Endothelial cell of umbilical vein (primary cell): Measurements from ENCODE around the gene DNMT3B. TPM values are rescaled to one million over a fixed set of nuclear protein-coding genes. Genes with fewer than 3 reads are reported as not detected.

Experiments used
- Bru-seq: library from RNA; stranded (reverse); fragments of 400-500 nt; gene quantifications from one replicate; lab custom pipeline; 2021; lab: Mats Ljungman, UMichigan
- BruChase-seq, 2 experiments: library from RNA; stranded (reverse); fragments of 400-500 nt; gene quantifications; one replicate each; lab custom pipeline; 2021; lab: Mats Ljungman, UMichigan
- BruUV-seq: library from RNA; stranded (reverse); fragments of 400-500 nt; replicated peaks from 2 replicates; lab custom pipeline; 2021; lab: Mats Ljungman, UMichigan
- CTCF ChIA-PET: fragments of 300-600, 350-600 bp; sonication (Branson Sonifier 250); formaldehyde crosslinking; loops from one replicate; lab custom pipeline; 2021; ENCODE audit warnings: antibody characterized with exemption, inconsistent platforms; lab: Charles Lee
- POLR2A ChIA-PET: fragments of 300-600, 350-600 bp; sonication (Branson Sonifier 250); formaldehyde crosslinking; loops from one replicate; lab custom pipeline; 2021; ENCODE audit warnings: antibody characterized with exemption, inconsistent platforms; lab: Charles Lee
- DNase-seq: peaks from one replicate; pipeline ENCODE4 v3.0.0-alpha.2; 2011; ENCODE audit warnings: low read depth, low spot score
- FAIRE-seq: peaks from 2 replicates; lab custom pipeline; 2011; peaks lifted over from hg19 to GRCh38; lab: Jason Lieb, UNC
- H2AFZ ChIP-seq: 2 replicates; pipeline ENCODE4 v1.6.0; 2012; ENCODE audit warnings: low read depth, low read length, control low read depth, inconsistent platforms
- H3K27ac ChIP-seq: 2 replicates; pipeline ENCODE4 v1.5.1; 2011; ENCODE audit warnings: low read depth, mild to moderate bottlenecking, control low read depth, low read length, moderate library complexity; ENCODE audit not compliant: insufficient read depth
- H3K27me3 ChIP-seq, 2 experiments: 2 replicates each; pipeline versions ENCODE4 v1.6.0 to v1.6.1; 2011; ENCODE audit warnings: low read length in 2 of 2, mixed read lengths in 1 of 2; ENCODE audit not compliant: control insufficient read depth in 2 of 2, insufficient read depth in 2 of 2
- H3K36me3 ChIP-seq, 2 experiments: 2 replicates in 1 of 2; 3 replicates in 1 of 2; pipeline ENCODE4 v1.5.1; 2011; ENCODE audit warnings: low read length in 2 of 2, mild to moderate bottlenecking in 1 of 2, moderate library complexity in 1 of 2; ENCODE audit not compliant: control insufficient read depth in 2 of 2, insufficient read depth in 2 of 2; ENCODE audit errors: extremely low read depth in 1 of 2
- H3K4me1 ChIP-seq: 3 replicates; pipeline ENCODE4 v1.5.1; 2011; ENCODE audit warnings: mild to moderate bottlenecking, low read length; ENCODE audit not compliant: control insufficient read depth, insufficient read depth; ENCODE audit errors: extremely low read depth
- H3K4me2 ChIP-seq: 2 replicates; pipeline ENCODE4 v1.6.1; 2011; ENCODE audit warnings: low read length, control low read depth, mixed read lengths; ENCODE audit not compliant: insufficient read depth
- H3K4me3 ChIP-seq, 3 experiments: fragments of 200-600 bp in 1 of 3; sonication (generic), shearing (Covaris generic) in 1 of 3; replicated peaks in 1 of 3; 2 replicates each; pipeline ENCODE4 v1.5.1; 2011 to 2016; ENCODE audit warnings: control low read depth in 3 of 3, low read length in 3 of 3, mild to moderate bottlenecking in 2 of 3, inconsistent platforms in 1 of 3, low read depth in 1 of 3, moderate library complexity in 1 of 3; ENCODE audit not compliant: insufficient read depth in 1 of 3
- H3K79me2 ChIP-seq: 2 replicates; pipeline ENCODE4 v1.6.0; 2012; ENCODE audit warnings: low read length, inconsistent platforms; ENCODE audit not compliant: control insufficient read depth, insufficient read depth
- H3K9ac ChIP-seq: replicated peaks from 2 replicates; pipeline ENCODE3; 2011; ENCODE audit warnings: low read length, control low read depth; ENCODE audit not compliant: insufficient read depth; ENCODE audit errors: extremely low read depth
- H3K9me1 ChIP-seq: replicated peaks from 3 replicates; pipeline ENCODE4 v1.6.0; 2011; ENCODE audit warnings: mild to moderate bottlenecking, low read length; ENCODE audit not compliant: control insufficient read depth, insufficient read depth; ENCODE audit errors: extremely low read depth
- H3K9me3 ChIP-seq: replicated peaks from 2 replicates; pipeline ENCODE4 v1.5.1; 2012; ENCODE audit warnings: low read length, inconsistent platforms; ENCODE audit not compliant: control insufficient read depth, insufficient read depth
- H4K20me1 ChIP-seq: replicated peaks from 2 replicates; pipeline ENCODE3; 2011; ENCODE audit warnings: mild to moderate bottlenecking, low read length; ENCODE audit not compliant: control insufficient read depth, insufficient read depth; ENCODE audit errors: extremely low read depth
- MYC ChIP-seq: IDR thresholded peaks from one replicate; pipeline ENCODE4 v1.6.1; 2011; ENCODE audit warnings: mild to moderate bottlenecking, low read depth, low read length
- POLR2A ChIP-seq: IDR thresholded peaks from 2 replicates; pipeline ENCODE4 v1.6.1; 2012; ENCODE audit warnings: low read depth, mild to moderate bottlenecking, control low read depth, low read length
- POLR2AphosphoS5 ChIP-seq: IDR thresholded peaks from 2 replicates; pipeline ENCODE4 v1.6.1; 2012; ENCODE audit warnings: low read depth, mild to moderate bottlenecking, control low read depth, low read length, moderate library complexity; ENCODE audit not compliant: insufficient read depth
- dilution Hi-C: fragments of 300-500 bp; cut with MboI; formaldehyde crosslinking; loops from one replicate; pipeline ENCODE4 v1.15.0; 2019; ENCODE audit warnings: low sequenced_read_pairs; ENCODE audit not compliant: extremely low pct_ligation_motif_present
- intact Hi-C: fragments of 100-400 bp; cut with micrococcal nuclease; formaldehyde crosslinking; loops from one replicate; pipeline ENCODE4 v1.10.0; 2022
- long read RNA-seq: library from polyadenylated mRNA; stranded (forward); transcript quantifications from one replicate; pipeline ENCODE4 v2.0.0, GENCODE V29; 2021
- polyA minus RNA-seq, 3 experiments: library from RNA; depleted of rRNA, polyadenylated mRNA; stranded (reverse); fragments of >200 nt; gene quantifications; 1 replicate in 1 of 3; 2 replicates in 2 of 3; pipeline ENCODE4 v1.2.3, GENCODE V29; 2011
- polyA plus RNA-seq, 4 experiments: library from polyadenylated mRNA; depleted of rRNA in 3 of 4; stranded (reverse) in 3 of 4; unstranded in 1 of 4; fragments of >200 nt; gene quantifications; 2 replicates each; pipeline versions ENCODE4 v1.2.1 to v1.2.3, GENCODE V29; 2011 to 2012; ENCODE audit warnings: missing spikeins in 1 of 4
- total RNA-seq: library from RNA; stranded (reverse); gene quantifications from 2 replicates; pipeline ENCODE4 v1.2.3, GENCODE V29; 2021
- TF ChIP-seq, protein P1 (sequence below), 2 donors: IDR thresholded peaks; 1 replicate in 1 of 2; 2 replicates in 1 of 2; pipeline ENCODE4 v1.5.1; 2011; ENCODE audit warnings: low read length in 2 of 2, mild to moderate bottlenecking in 2 of 2, moderate library complexity in 2 of 2, control low read depth in 1 of 2, inconsistent platforms in 1 of 2, low read depth in 1 of 2; ENCODE audit not compliant: insufficient read depth in 1 of 2; ENCODE audit errors: extremely low read depth in 1 of 2

Gene DNMT3B
- total RNA-seq (6.8 TPM in 2 replicates), polyA plus RNA-seq (3.2 and 3.6 TPM in 2 replicates), polyA minus RNA-seq (3.4 TPM in 2 replicates), Bru-seq, nascent RNA (percentile 53 among the genes with signal in this experiment), BruChase-seq, experiment 1, labeled RNA remaining after a 6-hour chase (percentile 52 among the genes with signal in this experiment), BruChase-seq, experiment 2, labeled RNA remaining after a 2-hour chase (percentile 54 among the genes with signal in this experiment)
- polyA plus RNA-seq (2011; cell fraction: cytosol; rRNA removed): 3.0 and 3.2 TPM in 2 replicates
- 11.3 and 11.9 TPM in 2 replicates for polyA plus RNA-seq (2011; cell fraction: nucleus; rRNA removed)
- polyA plus RNA-seq (2012): 4.4 and 4.7 TPM in 2 replicates
- 3.8 TPM for polyA minus RNA-seq (2011; cell fraction: cytosol; rRNA and poly(A)+ RNA removed)
- polyA minus RNA-seq (2011; cell fraction: nucleus; rRNA and poly(A)+ RNA removed): 2.9 and 3.7 TPM in 2 replicates
- long read RNA-seq, full-length matches to known transcripts: 5 of 12 reads
- long read RNA-seq, partial matches to known transcripts: 2 of 12 reads
- long read RNA-seq, other reads (novel, unspliced or antisense): 5 of 12 reads

DNA sequence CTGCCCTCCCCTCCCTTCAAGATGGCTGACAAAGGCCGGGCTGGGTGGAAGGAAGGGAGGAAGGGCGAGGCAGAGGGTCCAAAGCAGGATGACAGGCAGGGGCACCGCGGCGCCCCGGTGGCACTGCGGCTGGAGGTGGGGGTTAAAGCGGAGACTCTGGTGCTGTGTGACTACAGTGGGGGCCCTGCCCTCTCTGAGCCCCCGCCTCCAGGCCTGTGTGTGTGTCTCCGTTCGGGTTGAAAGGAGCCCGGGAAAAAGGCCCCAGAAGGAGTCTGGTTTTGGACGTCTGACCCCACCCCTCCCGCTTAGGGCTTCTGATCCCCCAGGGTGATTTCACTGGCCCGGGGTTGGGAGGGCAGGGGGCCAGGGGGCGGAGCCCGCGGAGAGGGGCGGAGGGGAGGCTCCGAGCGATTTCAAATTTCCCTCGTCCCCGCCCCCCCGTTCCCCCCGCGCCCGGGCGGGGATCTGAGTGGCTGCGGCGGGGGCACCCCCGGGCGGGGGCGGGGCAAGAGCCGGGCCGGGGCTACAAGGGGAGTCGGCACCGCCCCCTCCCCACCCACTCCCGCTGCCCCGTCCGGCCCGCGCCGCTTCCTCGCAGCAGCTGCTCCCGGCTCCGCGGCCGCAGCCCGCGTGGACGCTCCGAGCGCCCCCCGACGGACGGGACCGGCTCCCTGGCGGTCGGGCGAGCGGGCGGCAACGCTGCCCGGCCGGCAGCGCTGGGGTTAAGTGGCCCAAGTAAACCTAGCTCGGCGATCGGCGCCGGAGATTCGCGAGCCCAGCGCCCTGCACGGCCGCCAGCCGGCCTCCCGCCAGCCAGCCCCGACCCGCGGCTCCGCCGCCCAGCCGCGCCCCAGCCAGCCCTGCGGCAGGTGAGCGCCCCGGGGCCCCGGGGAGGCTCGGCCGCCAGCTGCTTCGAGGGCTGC is at the start of gene DNMT3B:
TSS of gene DNMT3B (plus strand) at position 555 of the 923 bp plus-strand sequence. CDS start 17,939 bp downstream, outside the sequence.
- H3K9ac ChIP-seq: peak within 1 kb of the TSS; percentile 66
- intact Hi-C loops: loop anchor here (1.0 kb wide), 2 partner anchors 9 to 19 kb away; partner anchors contain the start of gene COMMD7
- H3K9me1 ChIP-seq: no peaks in the 10 kb centered on the region
- dilution Hi-C loops: no loop called here
- POLR2A ChIA-PET: no interaction called here
- H3K27me3 ChIP-seq: no peaks in the 10 kb centered on the region
- H3K27ac ChIP-seq: no peak within 1 kb of the TSS
- no peaks in the 10 kb centered on the region for H3K9me3 ChIP-seq
- no peaks in the 10 kb centered on the region for H4K20me1 ChIP-seq
- H2AFZ ChIP-seq: peak within 1 kb of the TSS; percentile 96
- no peak for TF ChIP-seq MYC
- no peak for TF ChIP-seq POLR2A
- TF ChIP-seq, protein P1, sequence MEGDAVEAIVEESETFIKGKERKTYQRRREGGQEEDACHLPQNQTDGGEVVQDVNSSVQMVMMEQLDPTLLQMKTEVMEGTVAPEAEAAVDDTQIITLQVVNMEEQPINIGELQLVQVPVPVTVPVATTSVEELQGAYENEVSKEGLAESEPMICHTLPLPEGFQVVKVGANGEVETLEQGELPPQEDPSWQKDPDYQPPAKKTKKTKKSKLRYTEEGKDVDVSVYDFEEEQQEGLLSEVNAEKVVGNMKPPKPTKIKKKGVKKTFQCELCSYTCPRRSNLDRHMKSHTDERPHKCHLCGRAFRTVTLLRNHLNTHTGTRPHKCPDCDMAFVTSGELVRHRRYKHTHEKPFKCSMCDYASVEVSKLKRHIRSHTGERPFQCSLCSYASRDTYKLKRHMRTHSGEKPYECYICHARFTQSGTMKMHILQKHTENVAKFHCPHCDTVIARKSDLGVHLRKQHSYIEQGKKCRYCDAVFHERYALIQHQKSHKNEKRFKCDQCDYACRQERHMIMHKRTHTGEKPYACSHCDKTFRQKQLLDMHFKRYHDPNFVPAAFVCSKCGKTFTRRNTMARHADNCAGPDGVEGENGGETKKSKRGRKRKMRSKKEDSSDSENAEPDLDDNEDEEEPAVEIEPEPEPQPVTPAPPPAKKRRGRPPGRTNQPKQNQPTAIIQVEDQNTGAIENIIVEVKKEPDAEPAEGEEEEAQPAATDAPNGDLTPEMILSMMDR (IDR thresholded peaks at IDR 0.05; ENCODE audit: extremely low read depth in 1 of 2, insufficient read depth in 1 of 2, low read depth in 1 of 2, low read length in 2 of 2): peak; percentile 14 to 23
- TF ChIP-seq POLR2AphosphoS5: peak; percentile 54
- peak within 1 kb of the TSS; percentile 73 to 92 (median 88) for H3K4me3 ChIP-seq
- no peaks in the 10 kb centered on the region for H3K79me2 ChIP-seq
- peak within 1 kb of the TSS; percentile 74 for H3K4me2 ChIP-seq
- FAIRE-seq (peak; percentile 70), DNase-seq (peak; percentile 79)
- no TSS peak for BruUV-seq
- peaks cover 14% of the 10 kb centered on the region for H3K4me1 ChIP-seq
- CTCF ChIA-PET: interaction anchor here (0.6 to 7.3 kb wide), 15 partner anchors 14 to 89 kb away, joined by 3 to 77 read pairs (median 4); partner anchors contain the start of genes C20orf203 and COMMD7
- H3K36me3 ChIP-seq: no peaks in the 10 kb centered on the region
